T-helper 1 cell treated with Interleukin-12 subunit alpha and Interleukin-12 subunit beta and Interleukin-4 antibody, amounts not matched to agents 30 μg/mL and 1 μg/mL, for 36 hours (primary cell): ENCODE results near the gene MAGT1.
"Not testable (repeated sequence)": the region's sequence is repeated elsewhere in the genome, so short reads cannot be mapped to it uniquely, and the experiment has no call there.

ENCODE experiments used
- H3K27ac Mint-ChIP-seq: one replicate; pipeline ENCODE4 v1.8.0; 2021; ENCODE audit warnings: mild to moderate bottlenecking, mixed read lengths
- H3K27me3 Mint-ChIP-seq: one replicate; pipeline ENCODE4 v1.8.0; 2021; ENCODE audit warnings: low read depth, mixed read lengths
- H3K36me3 Mint-ChIP-seq: one replicate; pipeline ENCODE4 v1.8.0; 2021; ENCODE audit warnings: low read depth, mixed read lengths
- H3K4me1 Mint-ChIP-seq: one replicate; pipeline ENCODE4 v1.8.0; 2021; ENCODE audit warnings: low read depth, mixed read lengths
- H3K4me3 Mint-ChIP-seq: one replicate; pipeline ENCODE4 v1.8.0; 2021; ENCODE audit warnings: mild to moderate bottlenecking, moderate library complexity, mixed read lengths
- H3K9me3 Mint-ChIP-seq: one replicate; pipeline ENCODE4 v1.8.0; 2021; ENCODE audit warnings: mixed read lengths

The MAGT1 gene

DNA sequence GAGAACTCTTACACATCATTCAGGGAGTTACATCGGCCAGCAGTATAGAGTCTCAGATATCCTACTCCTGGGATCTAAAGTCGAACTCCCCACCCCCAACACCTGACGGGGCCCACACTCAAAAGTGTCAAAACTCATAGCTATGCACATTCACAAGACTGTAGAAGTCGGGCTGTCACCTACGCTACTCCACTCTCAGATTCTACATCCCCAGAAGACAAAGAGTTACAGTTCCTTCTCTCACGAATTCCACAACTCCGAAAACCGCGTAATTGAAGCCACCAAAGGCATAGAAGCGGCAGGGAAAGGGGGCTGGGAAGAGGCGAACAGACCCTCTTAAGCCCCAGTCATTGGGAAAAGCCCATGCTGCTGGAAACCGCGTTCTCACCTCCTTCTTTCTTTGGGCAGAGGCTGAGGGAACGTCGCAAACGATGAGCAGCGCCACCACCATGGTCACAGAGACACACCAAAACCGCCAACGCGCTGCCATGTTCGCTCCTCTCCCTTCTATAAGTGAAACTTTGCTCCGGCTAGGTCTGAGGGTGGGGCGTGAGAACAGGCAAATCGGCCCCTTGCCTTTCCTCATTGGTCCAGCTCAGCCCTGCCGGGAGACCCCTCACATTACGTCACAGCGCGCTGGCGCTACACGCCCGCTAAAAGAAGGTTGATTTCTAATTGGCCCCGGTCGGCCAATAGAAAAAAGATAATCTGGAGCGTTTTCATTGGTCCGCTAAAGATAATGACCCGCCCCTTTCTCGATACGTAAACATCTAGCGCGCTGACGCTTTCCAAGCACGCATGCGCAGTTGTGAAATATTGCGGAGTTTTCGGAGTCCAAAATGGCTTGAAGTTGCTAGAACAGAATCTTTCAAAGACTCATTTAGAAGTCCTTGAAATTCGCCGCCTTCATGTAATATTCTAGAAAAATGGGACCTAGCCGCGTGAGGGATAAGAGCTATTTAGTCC is at the start of gene MAGT1:
MAGT1 (minus strand) TSS at position 515 of the 966 bp plus-strand sequence; CDS start at position 490, 25 bp downstream.
- Mint-ChIP-seq H3K27ac (peak within 1 kb of the TSS; percentile 100), H3K27me3 (no peaks in the 10 kb centered on the region), H3K36me3 (peaks cover 7% of the 10 kb centered on the region), H3K4me3 (peak within 1 kb of the TSS; percentile 96), H3K9me3 (no peaks in the 10 kb centered on the region), H3K4me1 (peaks cover 19% of the 10 kb centered on the region)

DNA sequence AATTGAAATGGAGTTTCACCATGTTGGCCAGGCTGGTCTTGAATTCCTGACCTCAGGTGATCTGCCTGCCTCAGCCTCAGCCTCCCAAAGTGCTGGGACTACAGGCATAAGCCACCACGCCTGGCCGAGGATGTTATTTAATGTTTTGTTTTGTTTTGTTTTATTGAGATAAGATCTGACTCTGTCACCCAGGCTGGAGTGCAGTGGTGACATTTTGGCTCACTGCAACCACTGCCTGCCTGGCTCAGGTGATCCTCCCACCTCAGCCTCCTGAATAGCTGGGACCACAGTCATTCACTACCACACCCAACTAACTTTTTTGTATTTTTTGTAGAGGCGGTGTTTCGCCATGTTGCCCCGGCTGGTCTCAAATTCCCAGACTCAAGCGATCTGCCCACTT is 49.8 kb upstream of the MAGT1 start:
- H3K4me1 Mint-ChIP-seq, H3K36me3 Mint-ChIP-seq, H3K27ac Mint-ChIP-seq, H3K4me3 Mint-ChIP-seq, H3K9me3 Mint-ChIP-seq, H3K27me3 Mint-ChIP-seq: not testable (repeated sequence)

DNA sequence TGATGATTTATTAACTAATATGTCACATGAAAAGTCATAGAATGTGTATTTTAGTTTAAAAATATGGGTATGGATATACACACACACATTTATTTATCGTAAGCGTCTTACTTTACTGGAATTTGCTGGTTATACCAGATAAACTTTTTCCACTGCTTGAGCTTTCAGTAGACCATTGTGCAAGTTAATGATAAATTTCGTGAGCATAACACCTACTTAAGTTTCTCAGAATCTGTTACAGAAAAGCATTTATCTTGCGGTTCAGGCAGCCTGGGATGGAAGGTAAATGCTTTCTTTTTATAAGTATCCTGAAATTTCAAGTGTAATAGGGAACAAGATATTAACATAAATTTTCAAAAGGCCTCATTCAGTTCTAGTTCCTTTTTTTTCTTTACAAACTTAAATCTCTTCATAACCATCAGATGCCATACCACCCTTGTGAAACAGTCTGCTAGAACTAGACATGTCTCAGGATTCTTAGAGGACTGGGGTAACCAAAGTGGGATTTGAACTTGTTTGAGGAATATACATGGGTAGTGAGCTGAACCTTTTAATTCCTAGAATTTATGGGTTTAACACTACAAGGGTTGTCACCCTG is 42.9 kb upstream of the MAGT1 start:
- no peak overlapping the region for H3K27ac Mint-ChIP-seq
- no peaks in the 10 kb centered on the region for H3K36me3 Mint-ChIP-seq
- no peaks in the 10 kb centered on the region for H3K27me3 Mint-ChIP-seq
- H3K9me3 Mint-ChIP-seq: no peaks in the 10 kb centered on the region
- no peaks in the 10 kb centered on the region for H3K4me1 Mint-ChIP-seq
- no peak overlapping the region for H3K4me3 Mint-ChIP-seq

DNA sequence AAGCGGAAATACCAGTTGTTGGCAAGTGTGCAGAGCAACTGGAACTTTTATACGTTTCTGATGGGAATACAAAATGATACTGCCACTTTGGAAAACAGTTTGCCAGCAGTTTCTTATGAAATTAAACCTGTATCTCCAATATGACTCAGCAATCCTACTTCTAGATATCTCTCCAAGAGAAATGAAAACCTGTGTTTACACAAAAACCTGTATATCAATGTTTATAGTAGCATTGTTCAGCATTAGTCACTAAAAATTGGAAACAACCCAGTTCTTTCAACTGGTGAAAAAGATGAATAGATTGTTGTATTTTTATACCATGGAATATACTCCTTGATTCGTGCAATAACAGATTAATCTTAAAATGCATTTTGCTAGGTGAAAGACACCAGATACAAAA is 42.1 kb upstream of the MAGT1 start:
- no peak overlapping the region for H3K4me3 Mint-ChIP-seq
- no peaks in the 10 kb centered on the region for H3K9me3 Mint-ChIP-seq
- H3K4me1 Mint-ChIP-seq: no peaks in the 10 kb centered on the region
- H3K27ac Mint-ChIP-seq: no peak overlapping the region
- no peaks in the 10 kb centered on the region for H3K27me3 Mint-ChIP-seq
- no peaks in the 10 kb centered on the region for H3K36me3 Mint-ChIP-seq

DNA sequence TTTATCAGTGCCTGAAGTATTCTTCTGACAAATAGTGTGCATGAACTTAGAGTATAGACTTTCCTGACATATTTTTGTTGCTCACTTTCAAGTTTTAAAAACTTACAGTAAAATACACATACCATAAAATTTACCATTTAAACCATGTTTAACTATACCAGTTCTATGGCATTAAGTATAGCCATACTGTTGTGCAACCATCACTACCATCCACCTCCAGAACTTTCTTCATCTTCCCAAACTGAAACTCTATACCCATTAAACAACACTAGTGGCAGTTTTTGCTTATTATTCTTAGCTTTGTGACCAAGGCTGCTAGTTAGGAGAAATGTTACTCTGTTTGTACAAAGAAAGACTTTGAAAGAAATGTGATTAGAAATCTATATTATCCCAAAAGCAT is 41.1 kb upstream of the MAGT1 start:
- Mint-ChIP-seq H3K27ac (no peak overlapping the region), H3K4me1 (no peaks in the 10 kb centered on the region), H3K27me3 (no peaks in the 10 kb centered on the region), H3K4me3 (no peak overlapping the region), H3K36me3 (no peaks in the 10 kb centered on the region), H3K9me3 (no peaks in the 10 kb centered on the region)

DNA sequence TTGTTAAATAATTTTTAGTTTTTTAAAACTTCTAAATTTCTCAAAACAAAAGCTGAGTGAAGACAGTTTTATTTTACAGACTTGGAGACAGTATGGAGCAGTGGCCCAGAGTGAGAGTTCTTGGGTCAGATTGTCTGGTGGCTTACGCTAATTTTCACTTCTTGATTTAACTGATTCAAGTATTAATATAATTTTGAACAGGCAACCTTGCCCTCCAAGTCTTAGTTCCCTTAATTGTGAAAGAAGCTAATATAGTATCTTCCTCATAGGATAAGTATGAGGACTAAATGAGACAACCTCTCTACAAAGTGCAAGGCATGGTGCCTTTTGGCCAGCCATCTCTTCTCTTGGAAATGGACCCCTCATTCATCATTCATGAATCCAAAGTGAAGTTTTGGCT is 40.7 kb upstream of the MAGT1 start:
- Mint-ChIP-seq H3K27ac (no peak overlapping the region), H3K4me1 (no peaks in the 10 kb centered on the region)

DNA sequence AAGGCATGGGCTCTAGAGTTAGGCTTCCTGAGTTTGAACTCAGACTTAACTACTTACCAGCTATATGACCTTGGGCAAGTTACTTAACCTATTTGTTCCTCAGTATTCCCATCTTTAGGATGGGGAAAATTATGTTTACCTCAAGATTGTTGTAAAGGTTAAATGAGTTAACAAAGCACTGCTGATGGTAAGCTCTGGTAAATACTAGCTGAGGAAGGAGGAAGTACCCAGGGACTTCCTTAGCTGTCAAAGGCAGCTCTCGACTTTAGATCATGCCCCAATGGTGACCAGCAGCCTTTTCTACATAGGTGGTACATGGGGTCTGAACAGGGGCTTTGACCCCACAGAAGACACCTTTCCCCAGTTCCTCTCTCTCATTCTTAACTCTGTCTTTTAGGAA is 35.3 kb upstream of the MAGT1 start:
- no peak overlapping the region for H3K4me3 Mint-ChIP-seq
- no peaks in the 10 kb centered on the region for H3K4me1 Mint-ChIP-seq
- H3K9me3 Mint-ChIP-seq: no peaks in the 10 kb centered on the region
- no peak overlapping the region for H3K27ac Mint-ChIP-seq
- peaks cover 10% of the 10 kb centered on the region for H3K36me3 Mint-ChIP-seq
- H3K27me3 Mint-ChIP-seq: no peaks in the 10 kb centered on the region

More for the DNA sequence above, 40.7 kb upstream of the MAGT1 start:
- no peaks in the 10 kb centered on the region for H3K9me3 Mint-ChIP-seq
- H3K27me3 Mint-ChIP-seq: no peaks in the 10 kb centered on the region
- no peaks in the 10 kb centered on the region for H3K36me3 Mint-ChIP-seq
- no peak overlapping the region for H3K4me3 Mint-ChIP-seq

DNA sequence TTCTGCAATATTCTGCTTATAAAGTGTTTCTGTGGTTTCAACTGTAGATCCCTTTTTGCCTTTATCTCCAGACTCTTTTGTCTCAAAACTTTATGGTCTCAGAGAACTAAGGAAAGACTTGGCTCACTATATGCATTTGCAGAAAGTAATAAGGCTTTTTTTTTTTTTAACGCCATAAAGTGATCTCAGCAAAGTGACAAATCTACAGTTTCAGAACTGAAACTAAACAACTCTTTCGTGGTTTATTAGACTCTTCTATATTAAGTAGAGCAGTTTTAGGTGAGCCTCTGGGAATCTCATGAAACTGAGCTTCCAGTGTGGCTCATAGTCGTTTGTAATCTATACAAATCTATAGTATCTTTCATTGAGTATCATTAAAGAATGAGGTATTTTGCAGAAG is 30.5 kb upstream of the MAGT1 start:
- peaks cover 3% of the 10 kb centered on the region for H3K9me3 Mint-ChIP-seq
- peaks cover 16% of the 10 kb centered on the region for H3K36me3 Mint-ChIP-seq
- H3K4me3 Mint-ChIP-seq: no peak overlapping the region
- no peak overlapping the region for H3K27ac Mint-ChIP-seq
- peaks cover 2% of the 10 kb centered on the region for H3K4me1 Mint-ChIP-seq
- H3K27me3 Mint-ChIP-seq: no peaks in the 10 kb centered on the region

DNA sequence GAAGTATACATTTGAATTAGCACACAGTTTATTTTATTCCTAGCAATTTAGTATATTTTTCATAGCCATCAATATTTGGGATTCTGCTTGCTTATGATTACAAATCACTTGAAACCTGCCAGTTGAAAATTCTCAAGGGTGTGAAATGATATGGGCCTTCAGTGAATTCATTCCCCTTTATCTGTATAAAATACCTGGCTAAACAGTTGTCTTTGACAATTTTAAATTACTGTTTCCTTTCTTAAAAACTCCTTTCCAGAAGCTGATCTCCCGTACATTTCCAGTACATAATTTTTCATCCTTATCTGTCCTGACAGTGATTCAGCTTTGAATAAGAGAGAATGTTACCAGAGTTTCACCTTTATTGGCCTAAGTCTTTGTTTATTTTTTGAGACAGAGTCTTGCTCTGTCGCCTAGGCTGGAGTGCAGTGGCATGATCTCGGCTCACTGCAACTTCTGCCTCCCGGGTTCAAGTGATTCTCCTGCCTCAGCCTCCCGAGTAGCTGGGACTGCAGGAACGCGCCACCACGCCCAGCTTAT is 29.2 kb upstream of the MAGT1 start:
- Mint-ChIP-seq H3K4me1 (peaks cover 2% of the 10 kb centered on the region), H3K4me3 (no peak overlapping the region), H3K27me3 (no peaks in the 10 kb centered on the region), H3K27ac (no peak overlapping the region), H3K9me3 (peaks cover 3% of the 10 kb centered on the region), H3K36me3 (peaks cover 13% of the 10 kb centered on the region)

DNA sequence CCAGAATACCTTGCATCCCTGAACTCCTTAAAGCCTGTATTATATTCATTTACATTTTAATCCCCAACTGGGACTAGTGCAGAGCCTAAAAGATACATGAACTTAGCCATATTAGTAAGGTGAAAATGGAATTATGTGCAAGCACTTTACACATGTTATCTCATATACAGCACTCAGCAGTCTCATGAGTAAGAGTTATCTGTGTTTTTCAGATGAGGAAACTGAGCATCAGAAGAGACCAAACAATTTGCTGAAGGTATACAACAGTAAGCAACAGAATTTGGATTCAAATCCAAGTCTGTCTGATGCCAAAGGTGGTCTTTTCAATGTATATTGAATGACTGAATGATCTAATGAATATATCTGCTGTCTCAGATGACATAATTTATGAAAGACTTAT is 27.6 kb upstream of the MAGT1 start:
- Mint-ChIP-seq H3K36me3 (peaks cover 8% of the 10 kb centered on the region), H3K27me3 (no peaks in the 10 kb centered on the region), H3K4me3 (no peak overlapping the region), H3K27ac (no peak overlapping the region), H3K9me3 (peaks cover 3% of the 10 kb centered on the region), H3K4me1 (peaks cover 2% of the 10 kb centered on the region)

DNA sequence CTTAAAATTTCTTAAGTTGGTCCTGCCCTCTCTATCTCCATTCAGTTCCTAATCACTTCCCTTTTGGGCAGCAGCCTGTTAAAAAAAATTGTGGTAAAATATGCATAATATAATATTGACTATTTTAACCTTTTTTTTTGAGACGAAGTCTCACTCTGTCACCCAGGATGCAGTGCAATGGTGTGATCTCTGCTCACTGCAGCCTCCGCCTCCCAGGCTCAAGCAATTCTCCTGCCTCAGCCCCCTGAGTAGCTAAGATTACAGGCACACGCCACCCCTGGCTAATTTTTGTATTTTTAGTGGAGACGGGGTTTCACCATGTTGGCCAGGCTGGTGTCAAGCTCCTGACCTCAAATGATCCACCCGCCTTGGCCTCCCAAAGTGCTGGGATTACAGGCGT is 24.1 kb upstream of the MAGT1 start:
- H3K27me3 Mint-ChIP-seq, H3K4me3 Mint-ChIP-seq, H3K9me3 Mint-ChIP-seq, H3K36me3 Mint-ChIP-seq, H3K27ac Mint-ChIP-seq: not testable (repeated sequence)
- peaks cover 13% of the 10 kb centered on the region for H3K4me1 Mint-ChIP-seq

DNA sequence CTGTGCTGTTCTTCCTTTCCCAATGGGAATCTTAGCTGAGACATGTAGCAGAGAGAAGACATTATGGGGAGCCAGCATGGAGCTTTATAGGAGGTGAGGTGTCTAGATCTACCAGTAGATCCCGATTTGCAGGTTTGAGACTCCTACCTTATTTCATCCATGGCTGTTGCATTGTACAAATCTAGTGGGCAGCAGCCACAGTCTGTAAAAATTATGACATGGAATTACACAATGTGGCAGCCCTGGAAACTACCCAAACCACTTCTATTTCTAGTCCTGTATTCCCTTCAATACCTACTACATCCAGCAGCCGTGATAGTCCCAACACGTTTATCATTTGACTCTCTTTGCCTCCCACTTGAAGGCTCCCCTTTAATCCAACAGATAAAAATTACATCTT is 23.3 kb upstream of the MAGT1 start:
- peaks cover 8% of the 10 kb centered on the region for H3K36me3 Mint-ChIP-seq
- H3K4me3 Mint-ChIP-seq: no peak overlapping the region
- no peak overlapping the region for H3K27ac Mint-ChIP-seq
- H3K9me3 Mint-ChIP-seq: peaks cover 3% of the 10 kb centered on the region
- no peaks in the 10 kb centered on the region for H3K27me3 Mint-ChIP-seq
- peaks cover 13% of the 10 kb centered on the region for H3K4me1 Mint-ChIP-seq

DNA sequence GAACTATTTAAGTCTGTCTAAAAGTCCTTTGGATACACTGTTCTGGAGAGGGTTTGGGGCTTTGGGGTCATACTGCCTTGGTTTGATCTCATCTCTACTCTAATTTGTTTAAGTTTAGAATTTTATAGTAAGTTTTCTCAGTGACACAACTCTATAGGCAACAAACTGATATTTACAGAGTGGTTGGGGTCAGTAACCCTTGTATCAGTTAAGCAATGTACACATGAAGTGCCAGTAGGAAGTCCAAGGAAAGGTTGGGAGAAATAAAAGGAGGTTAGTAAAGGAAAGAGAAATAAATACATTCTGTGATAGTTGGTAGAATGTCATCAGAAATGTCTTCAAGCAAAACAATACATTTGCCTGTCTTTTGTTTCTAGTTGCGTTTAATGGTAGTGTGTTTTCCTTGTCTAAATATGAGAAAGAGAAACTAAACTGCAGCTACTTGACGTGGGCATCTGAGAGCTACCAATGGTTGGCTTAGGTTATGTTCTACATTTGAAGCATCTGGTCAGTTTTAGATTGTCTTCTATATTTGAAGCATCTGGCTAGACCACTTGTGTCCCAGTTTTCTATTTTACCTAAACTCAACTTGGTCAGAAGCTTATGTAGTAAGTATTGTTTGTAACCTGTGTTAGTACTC is 22.2 kb upstream of the MAGT1 start:
- peak overlapping the region; percentile 90 for H3K27ac Mint-ChIP-seq
- peak overlapping the region; percentile 80 for H3K4me3 Mint-ChIP-seq
- H3K9me3 Mint-ChIP-seq: peaks cover 3% of the 10 kb centered on the region
- H3K4me1 Mint-ChIP-seq: peaks cover 18% of the 10 kb centered on the region
- peaks cover 5% of the 10 kb centered on the region for H3K36me3 Mint-ChIP-seq
- no peaks in the 10 kb centered on the region for H3K27me3 Mint-ChIP-seq

DNA sequence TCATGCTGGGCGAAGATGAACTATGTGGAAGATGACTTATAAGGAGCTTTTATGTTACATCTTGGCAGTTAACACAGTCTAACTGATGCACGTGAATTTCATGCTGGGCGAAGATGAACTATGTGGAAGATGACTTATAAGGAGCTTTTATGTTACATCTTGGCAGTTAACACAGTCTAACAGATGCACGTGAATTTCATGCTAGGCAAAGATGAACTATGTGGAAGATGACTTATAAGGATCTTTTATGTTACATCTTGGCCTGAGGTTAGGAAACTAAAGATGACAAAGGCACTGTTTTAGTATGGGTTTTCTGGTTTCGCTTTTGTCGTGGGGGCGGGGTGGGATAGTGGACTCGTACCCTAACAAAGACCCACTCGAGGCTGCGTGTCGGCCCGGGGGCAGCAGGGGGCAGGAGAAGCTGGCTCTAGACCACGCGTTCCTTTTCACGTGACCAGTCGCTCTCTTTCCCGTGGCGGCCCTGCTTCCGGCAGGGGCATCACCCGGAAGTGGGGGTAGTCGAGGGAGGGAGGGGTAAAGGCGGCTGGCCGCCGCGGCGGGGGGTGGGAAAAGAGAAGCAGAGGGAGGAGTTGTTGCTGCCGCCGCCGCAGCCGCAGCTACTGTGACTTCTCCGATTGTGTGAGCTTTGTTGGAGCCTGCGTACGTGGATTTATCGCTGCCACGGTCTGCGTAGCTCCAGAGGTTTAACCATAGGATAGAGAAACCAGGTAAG is 15.0 kb upstream of the MAGT1 start, which contains the start of gene ATP7A:
ATP7A (plus strand) TSS at position 586 of the 733 bp plus-strand sequence. CDS start 60,949 bp downstream, outside the sequence.
- Mint-ChIP-seq H3K4me1 (peaks cover 13% of the 10 kb centered on the region), H3K36me3 (peaks cover 4% of the 10 kb centered on the region), H3K27me3 (no peaks in the 10 kb centered on the region), H3K9me3 (no peaks in the 10 kb centered on the region), H3K4me3 (peak within 1 kb of the TSS; percentile 99), H3K27ac (peak within 1 kb of the TSS; percentile 99)
